ENCODE results near the gene NFIB. TPM values are rescaled to one million over a fixed set of nuclear protein-coding genes. Genes with fewer than 3 reads are reported as not detected.

NFIB gene
- total and polyA plus RNA-seq, 2 donors (not counting 3 experiments of a cell fraction or from before 2014, with no cell fraction given): 26.4 to 174 TPM

DNA sequence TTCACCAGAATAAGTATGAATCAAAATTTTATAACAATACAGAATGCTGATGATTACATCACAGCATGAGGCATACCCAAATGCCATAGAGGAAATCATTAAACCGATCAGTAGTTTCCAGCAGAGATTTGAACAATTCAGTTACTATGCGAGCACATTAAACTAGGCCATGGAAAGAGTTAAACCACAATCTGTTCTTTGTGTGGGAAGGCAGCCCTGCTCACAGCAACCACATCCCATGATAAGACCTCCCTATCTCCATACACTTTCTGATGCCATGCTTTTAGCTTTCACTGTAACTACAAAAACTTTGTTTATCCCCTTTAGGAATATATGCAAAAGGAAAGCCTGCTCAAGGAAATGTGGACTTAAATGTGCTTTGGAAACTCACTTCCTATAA, 4.5 kb downstream of the NFIB start:
- Histone ChIP-seq H3K4me3 (replicated peaks in 1 of 3; ENCODE audit: insufficient read depth in 1 of 3, low read depth in 1 of 3, low read length in 3 of 3) (peak overlapping the region in 2 of 3 experiments; percentile 19 to 99), H3K27ac (ENCODE audit: insufficient read depth, low read depth, low read length) (peak overlapping the region; percentile 15), H3K4me2 (ENCODE audit: insufficient read depth, low read length) (peak overlapping the region; percentile 98), H3K4me1 (ENCODE audit: control insufficient read depth, extremely low read depth, insufficient read depth, low read length) (peaks cover 25% of the 10 kb centered on the region), H4K20me1 (replicated peaks; ENCODE audit: control insufficient read depth, extremely low read depth, insufficient read depth, low read length) (peaks cover 17% of the 10 kb centered on the region), H3K36me3 (ENCODE audit: control insufficient read depth in 2 of 2, extremely low read depth in 1 of 2, insufficient read depth in 2 of 2, low read length in 2 of 2) (peaks cover 12 to 21% of the 10 kb centered on the region in 2 experiments), H2AFZ (ENCODE audit: low read depth, low read length) (no peak overlapping the region), H3K9me3 (replicated peaks; ENCODE audit: control insufficient read depth, insufficient read depth, low read length) (no peaks in the 10 kb centered on the region), H3K9me1 (replicated peaks; ENCODE audit: control insufficient read depth, extremely low read depth, insufficient read depth, low read length) (no peaks in the 10 kb centered on the region), H3K27me3 (ENCODE audit: control insufficient read depth in 2 of 2, insufficient read depth in 2 of 2, low read length in 2 of 2) (no peaks in the 10 kb centered on the region), H3K9ac (replicated peaks; ENCODE audit: extremely low read depth, insufficient read depth, low read length) (peak overlapping the region; percentile 98), H3K79me2 (ENCODE audit: control insufficient read depth, insufficient read depth, low read length) (peaks cover 92% of the 10 kb centered on the region)
- dilution Hi-C loops (cut with MboI; ENCODE audit: extremely low pct_ligation_motif_present, low sequenced_read_pairs) (no loop called here), intact Hi-C loops (cut with micrococcal nuclease) (no loop called here)
- POLR2A ChIA-PET: interaction anchor here (0.7 kb wide), 1 partner anchor 44 kb away, joined by 5 read pairs; no protein-coding TSS in a partner anchor
- TF ChIP-seq GATA2 (IDR thresholded peaks at IDR 0.05; ENCODE audit: insufficient read depth, insufficient read length, low read depth, low read length) (peak; percentile 79), MYC (IDR thresholded peaks at IDR 0.05; ENCODE audit: low read depth, low read length) (no peak), MAX (IDR thresholded peaks at IDR 0.05; ENCODE audit: insufficient read depth, insufficient read length) (no peak), FOS (IDR thresholded peaks at IDR 0.05; ENCODE audit: borderline replicate concordance, insufficient read depth, low read length) (peak; percentile 22), JUN (IDR thresholded peaks at IDR 0.05; ENCODE audit: borderline replicate concordance, insufficient read depth, insufficient read length, low read depth) (peak; percentile 56), POLR2AphosphoS5 (IDR thresholded peaks at IDR 0.05; ENCODE audit: insufficient read depth, low read depth, low read length) (peak; percentile 38)
- no TSS peak for BruUV-seq (replicated peaks)
- CTCF ChIA-PET: interaction anchor here (1.5 to 1.6 kb wide), 2 partner anchors 44 to 91 kb away, joined by 3 to 4 read pairs; no protein-coding TSS in a partner anchor
- DNase-seq (ENCODE audit: low read depth, low spot score) (peak; percentile 74), FAIRE-seq (peak; percentile 72)

- POLR2A ChIA-PET: interaction anchor here (0.7 kb wide), 1 partner anchor 45 kb away, joined by 5 read pairs; no protein-coding TSS in a partner anchor
- H3K9me1 ChIP-seq (replicated peaks; ENCODE audit: control insufficient read depth, extremely low read depth, insufficient read depth, low read length): no peaks in the 10 kb centered on the region
- H3K79me2 ChIP-seq (ENCODE audit: control insufficient read depth, insufficient read depth, low read length): peaks cover 98% of the 10 kb centered on the region
- H3K4me2 ChIP-seq (ENCODE audit: insufficient read depth, low read length): peak overlapping the region; percentile 98
- peaks cover 14 to 27% of the 10 kb centered on the region in 2 experiments for H3K36me3 ChIP-seq (ENCODE audit: control insufficient read depth in 2 of 2, extremely low read depth in 1 of 2, insufficient read depth in 2 of 2, low read length in 2 of 2)
- TF ChIP-seq EZH2 (IDR thresholded peaks at IDR 0.05; ENCODE audit: borderline replicate concordance, low read depth, low read length, severe bottlenecking): no peak
- TF ChIP-seq JUN (IDR thresholded peaks at IDR 0.05; ENCODE audit: borderline replicate concordance, insufficient read depth, insufficient read length, low read depth): no peak
- TF ChIP-seq GATA2 (IDR thresholded peaks at IDR 0.05; ENCODE audit: insufficient read depth, insufficient read length, low read depth, low read length): no peak
- peaks cover 25% of the 10 kb centered on the region for H3K4me1 ChIP-seq (ENCODE audit: control insufficient read depth, extremely low read depth, insufficient read depth, low read length)
- no TSS peak for BruUV-seq (replicated peaks)
- dilution Hi-C loops (cut with MboI; ENCODE audit: extremely low pct_ligation_motif_present, low sequenced_read_pairs) (no loop called here), intact Hi-C loops (cut with micrococcal nuclease) (no loop called here)
- no peak overlapping the region for H3K27ac ChIP-seq (ENCODE audit: insufficient read depth, low read depth, low read length)
- H2AFZ ChIP-seq (ENCODE audit: low read depth, low read length): no peak overlapping the region
- peak overlapping the region in 1 of 3 experiments; percentile 6 for H3K4me3 ChIP-seq (replicated peaks in 1 of 3; ENCODE audit: insufficient read depth in 1 of 3, low read depth in 1 of 3, low read length in 3 of 3)
- DNase-seq (ENCODE audit: low read depth, low spot score) (peak; percentile 26), FAIRE-seq (no peak)
- no peak overlapping the region for H3K9ac ChIP-seq (replicated peaks; ENCODE audit: extremely low read depth, insufficient read depth, low read length)
- H3K27me3 ChIP-seq (ENCODE audit: control insufficient read depth in 2 of 2, insufficient read depth in 2 of 2, low read length in 2 of 2): no peaks in the 10 kb centered on the region
- no peaks in the 10 kb centered on the region for H3K9me3 ChIP-seq (replicated peaks; ENCODE audit: control insufficient read depth, insufficient read depth, low read length)
- peaks cover 20% of the 10 kb centered on the region for H4K20me1 ChIP-seq (replicated peaks; ENCODE audit: control insufficient read depth, extremely low read depth, insufficient read depth, low read length)
- CTCF ChIA-PET: interaction anchor here (1.5 to 1.6 kb wide), 2 partner anchors 45 to 92 kb away, joined by 3 to 4 read pairs; no protein-coding TSS in a partner anchor
Observed at GRCh38 chr9:14308853-14309145, 5.1 kb downstream of the NFIB start.

Data from endothelial cell of umbilical vein (primary cell).